H1 (cell line): ENCODE data around the gene KIAA0319L. TPM values are rescaled to one million over a fixed set of nuclear protein-coding genes. Genes with fewer than 3 reads are reported as not detected.

Source experiments
- CTCF ChIA-PET: fragments of 300-600 bp; sonication (Branson Sonifier 250); formaldehyde crosslinking; loops from one replicate; lab custom pipeline; 2021; ENCODE audit not compliant: partially characterized antibody; lab: Charles Lee
- POLR2A ChIA-PET: fragments of 300-600 bp; sonication (Branson Sonifier 250); formaldehyde crosslinking; loops from one replicate; lab custom pipeline; 2021; ENCODE audit warnings: inconsistent platforms; ENCODE audit not compliant: partially characterized antibody; lab: Charles Lee
- DNase-seq, 2 experiments: peaks; one replicate each; pipeline versions ENCODE4 v3.0.0 to v3.0.0-alpha.2; 2010 to 2022; ENCODE audit warnings: low spot score in 2 of 2, low read depth in 1 of 2, mixed read lengths in 1 of 2
- FAIRE-seq: peaks from 2 replicates; lab custom pipeline; 2011; peaks lifted over from hg19 to GRCh38; lab: Jason Lieb, UNC
- H2AFZ ChIP-seq: 2 replicates; pipeline ENCODE4 v1.8.1; 2012; ENCODE audit warnings: low read length, inconsistent platforms
- H2AK5ac ChIP-seq: 2 replicates; pipeline ENCODE4 v1.6.1; 2013; ENCODE audit warnings: low read depth, low read length
- H2BK120ac ChIP-seq: replicated peaks from 2 replicates; pipeline ENCODE3; 2013; ENCODE audit warnings: low read depth, low read length, inconsistent platforms
- H2BK12ac ChIP-seq: 2 replicates; pipeline ENCODE4 v1.6.1; 2013; ENCODE audit warnings: low read depth, low read length
- H2BK15ac ChIP-seq: 2 replicates; pipeline ENCODE4 v1.6.1; 2013; ENCODE audit warnings: low read length
- H2BK20ac ChIP-seq: 2 replicates; pipeline ENCODE4 v1.6.1; 2013; ENCODE audit warnings: low read length
- H2BK5ac ChIP-seq: 2 replicates; pipeline ENCODE4 v1.6.1; 2013; ENCODE audit warnings: low read depth, low read length
- H3K14ac ChIP-seq: 2 replicates; pipeline ENCODE4 v1.6.1; 2013; ENCODE audit warnings: inconsistent platforms; ENCODE audit not compliant: insufficient read length
- H3K18ac ChIP-seq: 2 replicates; pipeline ENCODE4 v1.6.1; 2013; ENCODE audit warnings: low read length; ENCODE audit errors: extremely low read depth
- H3K23ac ChIP-seq: 2 replicates; pipeline ENCODE4 v1.6.1; 2013; ENCODE audit warnings: inconsistent platforms; ENCODE audit not compliant: insufficient read length
- H3K23me2 ChIP-seq: 2 replicates; pipeline ENCODE4 v1.6.1; 2013; ENCODE audit warnings: low read depth, low read length
- H3K27ac ChIP-seq: 2 replicates; pipeline ENCODE4 v1.6.1; 2011; ENCODE audit warnings: low read depth, low read length, inconsistent platforms
- H3K27me3 ChIP-seq, 4 experiments: replicated peaks in 1 of 4; 1 replicate in 1 of 4; 2 replicates in 3 of 4; pipeline versions ENCODE4 v1.6.1 to v1.8.1; 2011 to 2013; ENCODE audit warnings: low read length in 3 of 4, mild to moderate bottlenecking in 3 of 4, inconsistent platforms in 2 of 4, mixed read lengths in 2 of 4, moderate library complexity in 1 of 4; ENCODE audit not compliant: control insufficient read depth in 3 of 4, insufficient read depth in 3 of 4; ENCODE audit errors: extremely low read depth in 1 of 4
- H3K36me3 ChIP-seq, 4 experiments: 2 replicates each; pipeline versions ENCODE4 v1.6.1 to v1.8.1; 2011 to 2013; ENCODE audit warnings: mild to moderate bottlenecking in 4 of 4, low read length in 3 of 4, moderate library complexity in 2 of 4, control low read depth in 1 of 4, inconsistent platforms in 1 of 4; ENCODE audit not compliant: insufficient read depth in 4 of 4, control insufficient read depth in 2 of 4
- H3K4ac ChIP-seq: replicated peaks from 2 replicates; pipeline ENCODE3; 2013; ENCODE audit warnings: low read length, low read depth, mixed read lengths, inconsistent platforms; ENCODE audit not compliant: insufficient read length
- H3K4me1 ChIP-seq, 4 experiments: replicated peaks in 1 of 4; 1 replicate in 1 of 4; 2 replicates in 3 of 4; pipeline versions ENCODE4 v1.6.1 to v1.8.1; 2011 to 2013; ENCODE audit warnings: low read length in 3 of 4, inconsistent platforms in 2 of 4, mixed read lengths in 1 of 4; ENCODE audit not compliant: insufficient read depth in 4 of 4, control insufficient read depth in 3 of 4
- H3K4me2 ChIP-seq, 2 experiments: 2 replicates each; pipeline versions ENCODE4 v1.6.1 to v1.8.1; 2011 to 2013; ENCODE audit warnings: low read depth in 2 of 2, low read length in 2 of 2, control low read depth in 1 of 2, inconsistent platforms in 1 of 2, mild to moderate bottlenecking in 1 of 2; ENCODE audit not compliant: insufficient read depth in 1 of 2
- H3K4me3 ChIP-seq, 4 experiments: fragments of 200-600, 300-600 bp in 1 of 4; sonication (generic), shearing (Covaris generic), sonication (Bioruptor Twin) in 1 of 4; 2 replicates each; pipeline versions ENCODE4 v1.5.1 to v1.8.1; 2011 to 2016; ENCODE audit warnings: low read length in 4 of 4, low read depth in 3 of 4, control low read depth in 2 of 4, inconsistent platforms in 2 of 4, mild to moderate bottlenecking in 2 of 4, mixed read lengths in 1 of 4, moderate library complexity in 1 of 4; ENCODE audit not compliant: insufficient read depth in 2 of 4; ENCODE audit errors: extremely low read depth in 1 of 4
- H3K56ac ChIP-seq: replicated peaks from 2 replicates; pipeline ENCODE3; 2013; ENCODE audit warnings: low read depth, mild to moderate bottlenecking, mixed read lengths, low read length, inconsistent platforms; ENCODE audit not compliant: insufficient read length
- H3K79me1 ChIP-seq: 2 replicates; pipeline ENCODE4 v1.6.1; 2013; ENCODE audit warnings: low read depth, low read length, control low read depth
- H3K79me2 ChIP-seq, 2 experiments: 2 replicates each; pipeline versions ENCODE4 v1.6.1 to v1.8.1; 2012 to 2013; ENCODE audit warnings: low read length in 2 of 2, mild to moderate bottlenecking in 2 of 2, inconsistent platforms in 1 of 2; ENCODE audit not compliant: insufficient read depth in 2 of 2, control insufficient read depth in 1 of 2
- H3K9ac ChIP-seq, 4 experiments: replicated peaks in 1 of 4; 1 replicate in 1 of 4; 2 replicates in 3 of 4; pipeline versions ENCODE4 v1.6.1 to v1.8.1; 2011 to 2013; ENCODE audit warnings: low read depth in 3 of 4, low read length in 3 of 4, control low read depth in 2 of 4, mild to moderate bottlenecking in 2 of 4, moderate library complexity in 2 of 4, inconsistent platforms in 1 of 4; ENCODE audit errors: extremely low read depth in 1 of 4
- H3K9me3 ChIP-seq, 2 experiments: 2 replicates each; pipeline versions ENCODE4 v1.6.1 to v1.8.1; 2012 to 2013; ENCODE audit warnings: mild to moderate bottlenecking in 2 of 2, moderate library complexity in 2 of 2, control low read depth in 1 of 2, inconsistent platforms in 1 of 2, low read depth in 1 of 2, low read length in 1 of 2, mixed read lengths in 1 of 2; ENCODE audit not compliant: insufficient read depth in 2 of 2
- H4K20me1 ChIP-seq, 2 experiments: replicated peaks in 1 of 2; 2 replicates each; pipeline versions ENCODE3 to v1.8.1; 2011 to 2013; ENCODE audit warnings: inconsistent platforms in 2 of 2, low read length in 2 of 2, mild to moderate bottlenecking in 1 of 2; ENCODE audit not compliant: insufficient read depth in 2 of 2, control insufficient read depth in 1 of 2
- H4K5ac ChIP-seq: 2 replicates; pipeline ENCODE4 v1.6.1; 2013; ENCODE audit warnings: low read length, low read depth, mixed read lengths, inconsistent platforms; ENCODE audit not compliant: insufficient read length
- H4K8ac ChIP-seq: 2 replicates; pipeline ENCODE4 v1.8.0; 2013; ENCODE audit warnings: mild to moderate bottlenecking, moderate library complexity, low read length, inconsistent platforms; ENCODE audit not compliant: insufficient read depth; ENCODE audit errors: extremely low read depth
- H4K91ac ChIP-seq: replicated peaks from 2 replicates; pipeline ENCODE3; 2013; ENCODE audit warnings: low read length, mixed read lengths, inconsistent platforms; ENCODE audit not compliant: insufficient read length
- ASH2L ChIP-seq: fragments of 200-600, 300-600 bp; sonication (generic); IDR thresholded peaks from one replicate; pipeline ENCODE4 v1.7.1; 2017; ENCODE audit warnings: low read length
- EP300 ChIP-seq, 2 experiments: IDR thresholded peaks; 1 replicate in 1 of 2; 2 replicates in 1 of 2; pipeline ENCODE4 v1.6.1; 2011 to 2012; ENCODE audit warnings: low read depth in 2 of 2, low read length in 2 of 2, mild to moderate bottlenecking in 2 of 2, borderline replicate concordance in 1 of 2, inconsistent platforms in 1 of 2, moderate library complexity in 1 of 2
- JUN ChIP-seq: IDR thresholded peaks from 2 replicates; pipeline ENCODE4 v1.6.1; 2011; ENCODE audit warnings: low read depth, mild to moderate bottlenecking, improper control_type of control experiment, low read length
- KDM5A ChIP-seq: fragments of 200-600 bp; IDR thresholded peaks from 2 replicates; pipeline ENCODE4 v1.7.1; 2012; ENCODE audit warnings: mild to moderate bottlenecking, low read length, inconsistent platforms, mixed read lengths
- POLR2A ChIP-seq, 2 experiments: IDR thresholded peaks; 1 replicate in 1 of 2; 2 replicates in 1 of 2; pipeline ENCODE4 v1.6.1; 2011; ENCODE audit warnings: low read depth in 2 of 2, low read length in 2 of 2, mild to moderate bottlenecking in 2 of 2; ENCODE audit errors: control extremely low read depth in 1 of 2
- RBBP5 ChIP-seq: IDR thresholded peaks from 2 replicates; pipeline ENCODE4 v1.7.1; 2012; ENCODE audit warnings: low read depth, mild to moderate bottlenecking, inconsistent platforms, low read length, moderate library complexity, borderline replicate concordance
- SIN3A ChIP-seq, 2 experiments: IDR thresholded peaks in 1 of 2; conservative IDR thresholded peaks in 1 of 2; 2 replicates each; pipeline ENCODE4 v1.6.1; 2011 to 2012; ENCODE audit warnings: low read length in 2 of 2, improper control_type of control experiment in 1 of 2, low read depth in 1 of 2, mild to moderate bottlenecking in 1 of 2
- SP1 ChIP-seq: IDR thresholded peaks from 2 replicates; pipeline ENCODE4 v1.6.1; 2011; ENCODE audit warnings: low read depth, low read length
- SP4 ChIP-seq: IDR thresholded peaks from 2 replicates; pipeline ENCODE4 v1.6.1; 2012; ENCODE audit warnings: low read length, inconsistent platforms
- TAF1 ChIP-seq: IDR thresholded peaks from 2 replicates; pipeline ENCODE4 v1.6.1; 2011; ENCODE audit warnings: mild to moderate bottlenecking, low read depth, low read length
- TCF12 ChIP-seq: IDR thresholded peaks from 2 replicates; pipeline ENCODE4 v1.6.1; 2011; ENCODE audit warnings: low read depth, mild to moderate bottlenecking, low read length
- ZNF274 ChIP-seq: IDR thresholded peaks from 2 replicates; pipeline ENCODE4 v1.7.0; 2012; ENCODE audit warnings: low read length, borderline replicate concordance; ENCODE audit errors: extremely low read depth
- WGBS, 2 experiments: shearing (Covaris generic) in 1 of 2; methylation state at CpG; one replicate each; pipeline versions ENCODE4 v1.1.6 to v1.1.7; 2013 to 2015; ENCODE audit warnings: low lambda C conversion rate in 2 of 2, mixed read lengths in 2 of 2, inconsistent platforms in 1 of 2, low coverage in 1 of 2, missing lambda C conversion rate in 1 of 2; ENCODE audit not compliant: insufficient replicate concordance in 2 of 2, insufficient coverage in 1 of 2, insufficient read length in 1 of 2; ENCODE audit errors: extremely low coverage in 1 of 2, missing lambda C conversion rate in 1 of 2; 5-methylcytosine and 5-hydroxymethylcytosine counted together
- polyA plus RNA-seq, 7 experiments: library from polyadenylated mRNA; depleted of rRNA in 3 of 7; stranded (reverse) in 5 of 7; unstranded in 2 of 7; fragments of >200 nt in 5 of 7; fragments of 200-250 nt in 2 of 7; gene quantifications; 1 replicate in 5 of 7; 2 replicates in 1 of 7; 4 replicates in 1 of 7; pipeline versions ENCODE4 v1.2.1 to v1.2.3, GENCODE V29; 2011 to 2013; ENCODE audit warnings: missing spikeins in 2 of 7, mixed read lengths in 2 of 7
- total RNA-seq: library from RNA; stranded (reverse); fragmentation: NEBNext Ultra II Directional; extraction: Animal tissue kit (Norgen Biotek cat#: 25700); gene quantifications from 2 replicates; pipeline ENCODE4 v1.2.1, GENCODE V29; 2021
- TF ChIP-seq, protein P1 (sequence below), 3 experiments: IDR thresholded peaks; 1 replicate in 2 of 3; 2 replicates in 1 of 3; pipeline versions ENCODE4 v1.5.1 to v1.6.1; 2011; ENCODE audit warnings: low read length in 3 of 3, mild to moderate bottlenecking in 3 of 3, inconsistent platforms in 2 of 3, low read depth in 1 of 3, moderate library complexity in 1 of 3; ENCODE audit not compliant: insufficient read depth in 1 of 3; ENCODE audit errors: control extremely low read depth in 1 of 3

The KIAA0319L gene
- total and polyA plus RNA-seq, 2 of the 8 experiments (the other 6 are each of a cell fraction or from before 2014, with no cell fraction given), result 40.1 to 55.7 TPM

DNA sequence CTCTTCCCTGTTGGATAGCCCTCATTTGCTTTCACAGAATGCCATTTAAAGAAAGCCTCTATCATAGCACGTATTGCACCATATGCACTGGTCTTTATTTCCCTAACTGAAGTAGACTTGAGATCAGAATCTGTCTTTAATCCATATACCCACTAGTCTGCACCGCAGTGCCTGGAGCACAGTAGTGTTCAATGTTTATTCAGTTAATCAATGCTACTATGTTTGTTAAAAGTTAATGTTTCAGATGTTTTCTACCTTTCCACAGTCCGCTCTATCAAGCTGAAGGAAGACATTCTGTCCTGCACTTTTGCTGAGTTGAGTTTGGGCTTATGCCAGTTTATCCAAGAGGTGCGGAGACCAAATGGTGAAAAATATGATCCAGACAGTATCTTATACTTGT is 149.5 kb downstream of the KIAA0319L start:
- Histone ChIP-seq H3K4ac (no peak overlapping the region), H3K23ac (no peak overlapping the region), H4K91ac (no peak overlapping the region), H2BK120ac (no peak overlapping the region), H3K79me1 (no peaks in the 10 kb centered on the region), H3K23me2 (no peaks in the 10 kb centered on the region), H2BK12ac (no peak overlapping the region), H2AFZ (no peak overlapping the region), H2BK5ac (no peak overlapping the region), H3K4me1 (peaks cover 0 to 3% (median 0%) of the 10 kb centered on the region in 4 experiments; a peak in 1 of 7 replicates), H2AK5ac (no peak overlapping the region), H4K5ac (no peak overlapping the region), H3K9ac (no peak overlapping the region), H3K27me3 (no peaks in the 10 kb centered on the region), H3K56ac (no peak overlapping the region), H3K79me2 (no peaks in the 10 kb centered on the region), H3K4me2 (no peak overlapping the region), H3K4me3 (no peak overlapping the region), H3K18ac (no peak overlapping the region), H3K36me3 (peaks cover 5 to 59% (median 25%) of the 10 kb centered on the region in 4 experiments), H4K20me1 (no peaks in the 10 kb centered on the region), H3K27ac (no peak overlapping the region), H3K9me3 (no peaks in the 10 kb centered on the region; a peak in 1 of 4 replicates), H3K14ac (no peak overlapping the region), H2BK20ac (no peak overlapping the region), H4K8ac (no peak overlapping the region), H2BK15ac (no peak overlapping the region)
- DNase-seq, result no peak
- ChIA-PET CTCF (interaction anchor here (0.6 to 1.2 kb wide), 2 partner anchors 139 to 163 kb away, joined by 3 to 4 read pairs; no protein-coding TSS in a partner anchor), POLR2A (no interaction called here)
- FAIRE-seq, result no peak
- 97% methylated on average over 4 of the region's 4 CpGs; no CpG with 5 or more reads in 1 of the 2 experiments for WGBS, 2 experiments
- TF ChIP-seq KDM5A (no peak), POLR2A (IDR thresholded peaks at IDR 0.05; ENCODE audit: control extremely low read depth in 1 of 2, low read depth in 2 of 2, low read length in 2 of 2) (no peak), EP300 (IDR thresholded peaks at IDR 0.05; ENCODE audit: borderline replicate concordance in 1 of 2, low read depth in 2 of 2, low read length in 2 of 2) (no peak), ASH2L (no peak), SP1 (no peak), JUN (no peak), RBBP5 (no peak), TAF1 (no peak), SIN3A (conservative IDR thresholded peaks at IDR 0.05 in 1 of 2, IDR thresholded peaks at IDR 0.05 in 1 of 2; ENCODE audit: low read depth in 1 of 2, low read length in 2 of 2) (no peak), ZNF274 (no peak), TCF12 (no peak), SP4 (no peak)
- TF ChIP-seq, protein P1, sequence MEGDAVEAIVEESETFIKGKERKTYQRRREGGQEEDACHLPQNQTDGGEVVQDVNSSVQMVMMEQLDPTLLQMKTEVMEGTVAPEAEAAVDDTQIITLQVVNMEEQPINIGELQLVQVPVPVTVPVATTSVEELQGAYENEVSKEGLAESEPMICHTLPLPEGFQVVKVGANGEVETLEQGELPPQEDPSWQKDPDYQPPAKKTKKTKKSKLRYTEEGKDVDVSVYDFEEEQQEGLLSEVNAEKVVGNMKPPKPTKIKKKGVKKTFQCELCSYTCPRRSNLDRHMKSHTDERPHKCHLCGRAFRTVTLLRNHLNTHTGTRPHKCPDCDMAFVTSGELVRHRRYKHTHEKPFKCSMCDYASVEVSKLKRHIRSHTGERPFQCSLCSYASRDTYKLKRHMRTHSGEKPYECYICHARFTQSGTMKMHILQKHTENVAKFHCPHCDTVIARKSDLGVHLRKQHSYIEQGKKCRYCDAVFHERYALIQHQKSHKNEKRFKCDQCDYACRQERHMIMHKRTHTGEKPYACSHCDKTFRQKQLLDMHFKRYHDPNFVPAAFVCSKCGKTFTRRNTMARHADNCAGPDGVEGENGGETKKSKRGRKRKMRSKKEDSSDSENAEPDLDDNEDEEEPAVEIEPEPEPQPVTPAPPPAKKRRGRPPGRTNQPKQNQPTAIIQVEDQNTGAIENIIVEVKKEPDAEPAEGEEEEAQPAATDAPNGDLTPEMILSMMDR (IDR thresholded peaks at IDR 0.05; ENCODE audit: control extremely low read depth in 1 of 3, insufficient read depth in 1 of 3, low read depth in 1 of 3, low read length in 3 of 3), result no peak
